GM12878 (cell line): ENCODE measurements around the gene MAGI1. TPM values are rescaled to one million over a fixed set of nuclear protein-coding genes. Genes with fewer than 3 reads are reported as not detected.

Source experiments
- ATAC-seq: fragments of 200-7000 bp; cut with Tn5 transposase; 3 replicates; pipeline ENCODE4 v1.9.1; 2020; ENCODE audit warnings: mild to moderate bottlenecking, moderate library complexity
- BruUV-seq: library from RNA; stranded (reverse); fragments of 400-500 nt; replicated peaks from 2 replicates; lab custom pipeline; 2021; lab: Mats Ljungman, UMichigan
- CTCF ChIA-PET: fragments of 300-600 bp; sonication (Branson Sonifier 250); formaldehyde crosslinking; extraction: SDS; loops from one replicate; lab custom pipeline; 2021; ENCODE audit warnings: inconsistent platforms; lab: Yijun Ruan, JAX
- POLR2A ChIA-PET: fragments of 350-600 bp; formaldehyde crosslinking; extraction: SDS; loops from one replicate; lab custom pipeline; 2021; ENCODE audit warnings: inconsistent platforms; lab: Charles Lee
- RAD21 ChIA-PET: fragments of 300-600 bp; sonication (Branson Sonifier 250); formaldehyde crosslinking; loops from one replicate; lab custom pipeline; 2023; ENCODE audit warnings: antibody characterized with exemption; ENCODE audit not compliant: unreplicated experiment; lab: Charles Lee
- SMC1A ChIA-PET: fragments of 300-600 bp; sonication (Branson Sonifier 250); formaldehyde crosslinking; loops from one replicate; lab custom pipeline; 2023; ENCODE audit not compliant: unreplicated experiment, uncharacterized antibody; lab: Charles Lee
- DNase-seq: peaks from one replicate; pipeline ENCODE4 v3.0.0-alpha.2; 2011; ENCODE audit warnings: low read depth, low spot score
- FAIRE-seq: peaks from 3 replicates; lab custom pipeline; 2011; peaks lifted over from hg19 to GRCh38; lab: Jason Lieb, UNC
- H2AFZ ChIP-seq: 2 replicates; pipeline ENCODE4 v1.6.0; 2011; ENCODE audit warnings: low read depth, low read length, control low read depth; ENCODE audit not compliant: control insufficient read depth
- H3K27ac ChIP-seq: 2 replicates; pipeline ENCODE4 v1.5.1; 2011; ENCODE audit warnings: control low read depth; ENCODE audit not compliant: control insufficient read depth, insufficient read depth
- H3K27me3 ChIP-seq, 2 experiments: replicated peaks in 1 of 2; 2 replicates each; pipeline versions ENCODE4 v1.6.0 to v1.6.1; 2011; ENCODE audit warnings: low read length in 1 of 2; ENCODE audit not compliant: control insufficient read depth in 2 of 2, insufficient read depth in 2 of 2
- H3K36me3 ChIP-seq, 2 experiments: 2 replicates each; pipeline ENCODE4 v1.5.1; 2011; ENCODE audit warnings: low read length in 1 of 2; ENCODE audit not compliant: control insufficient read depth in 2 of 2, insufficient read depth in 2 of 2
- H3K4me1 ChIP-seq: 2 replicates; pipeline ENCODE4 v1.6.1; 2011; ENCODE audit warnings: mild to moderate bottlenecking, low read length, moderate library complexity, mixed read lengths; ENCODE audit not compliant: control insufficient read depth, insufficient read depth
- H3K4me2 ChIP-seq: 2 replicates; pipeline ENCODE4 v1.6.0; 2011; ENCODE audit warnings: control low read depth; ENCODE audit not compliant: control insufficient read depth, insufficient read depth
- H3K4me3 ChIP-seq: fragments of 200-600 bp; sonication (generic); 2 replicates; pipeline ENCODE4 v1.5.1; 2016
- H3K79me2 ChIP-seq: 2 replicates; pipeline ENCODE4 v1.6.0; 2011; ENCODE audit warnings: low read length; ENCODE audit not compliant: control insufficient read depth, insufficient read depth
- H3K9ac ChIP-seq: 2 replicates; pipeline ENCODE4 v1.8.0; 2011; ENCODE audit warnings: low read length, control low read depth, mixed read lengths; ENCODE audit not compliant: control insufficient read depth, insufficient read depth
- H3K9me3 ChIP-seq: replicated peaks from 3 replicates; pipeline ENCODE4 v1.5.1; 2011; ENCODE audit warnings: mild to moderate bottlenecking, low read length; ENCODE audit not compliant: control insufficient read depth, insufficient read depth
- H4K20me1 ChIP-seq: 2 replicates; pipeline ENCODE4 v1.6.0; 2011; ENCODE audit not compliant: control insufficient read depth, insufficient read depth
- DPF2 ChIP-seq: fragments of 450-650 bp; IDR thresholded peaks from 2 replicates; pipeline ENCODE4 v1.6.1; 2017; ENCODE audit warnings: mild to moderate bottlenecking
- ETV6 ChIP-seq, 2 experiments: fragments of 450-650 bp in 1 of 2; IDR thresholded peaks in 1 of 2; conservative IDR thresholded peaks in 1 of 2; 2 replicates each; pipeline ENCODE4 v1.6.1; 2014; ENCODE audit warnings: antibody characterized with exemption in 1 of 2, borderline replicate concordance in 1 of 2, low read depth in 1 of 2, mild to moderate bottlenecking in 1 of 2, moderate library complexity in 1 of 2
- LARP7 ChIP-seq: fragments of 450-650 bp; IDR thresholded peaks from 2 replicates; pipeline ENCODE4 v1.6.1; 2017; ENCODE audit warnings: mild to moderate bottlenecking
- PML ChIP-seq: IDR thresholded peaks from 2 replicates; pipeline ENCODE4 v1.6.1; 2012; ENCODE audit warnings: low read length, inconsistent platforms
- RAD51 ChIP-seq: fragments of 450-650 bp; IDR thresholded peaks from 2 replicates; pipeline ENCODE4 v1.6.1; 2016; ENCODE audit warnings: moderate library complexity, mild to moderate bottlenecking, inconsistent platforms
- SP1 ChIP-seq: IDR thresholded peaks from one replicate; pipeline ENCODE4 v1.6.1; 2011; ENCODE audit warnings: low read depth, low read length
- SREBF1 ChIP-seq: IDR thresholded peaks from 2 replicates; pipeline ENCODE4 v1.6.1; 2012; ENCODE audit warnings: mild to moderate bottlenecking, low read length
- TCF7 ChIP-seq: IDR thresholded peaks from 2 replicates; pipeline ENCODE4 v1.6.1; 2014; ENCODE audit warnings: antibody characterized with exemption, borderline replicate concordance
- YBX1 ChIP-seq: fragments of 450-650 bp; IDR thresholded peaks from 2 replicates; pipeline ENCODE4 v1.6.1; 2016; ENCODE audit warnings: antibody characterized with exemption
- ZNF274 ChIP-seq: IDR thresholded peaks from one replicate; pipeline ENCODE4 v1.8.0; 2011; ENCODE audit not compliant: insufficient read length, insufficient read depth
- WGBS: methylation state at CpG from one replicate; pipeline ENCODE4 v1.1.6; 2016; ENCODE audit warnings: low lambda C conversion rate; ENCODE audit not compliant: insufficient replicate concordance, insufficient coverage; ENCODE audit errors: missing lambda C conversion rate; 5-methylcytosine and 5-hydroxymethylcytosine counted together
- in situ Hi-C: fragments of 300-500 bp; cut with MboI; formaldehyde crosslinking; loops from 9 replicates; pipeline ENCODE4 v1.14.3; 2018; ENCODE audit warnings: mixed read lengths
- intact Hi-C: fragments of 100-400 bp; cut with micrococcal nuclease; formaldehyde crosslinking; loops from one replicate; pipeline ENCODE4 v1.14.2; 2022; ENCODE audit not compliant: unreplicated experiment
- polyA plus RNA-seq, 11 experiments: library from polyadenylated mRNA; depleted of rRNA in 4 of 11; unstranded in 6 of 11; stranded (reverse) in 5 of 11; fragments of >200 nt; fragmentation: Nextera tagmentation in 4 of 11; fragmentation: Illumina TruSeq in 1 of 11; extraction: Ambion mirVana in 4 of 11; extraction: Trizol in 1 of 11; gene quantifications; 1 replicate in 1 of 11; 2 replicates in 10 of 11; pipeline versions ENCODE4 v1.2.1 to v1.2.3, GENCODE V29; 2011 to 2016; ENCODE audit warnings: inconsistent platforms in 2 of 11, missing spikeins in 2 of 11, low read depth in 1 of 11
- total RNA-seq, 4 experiments: library from RNA; depleted of rRNA in 3 of 4; stranded (reverse); fragments of >200 nt in 3 of 4; fragmentation: Illumina TruSeq in 1 of 4; extraction: Trizol in 1 of 4; gene quantifications; 2 replicates each; pipeline versions ENCODE4 v1.2.1 to v1.2.3, GENCODE V29; 2013 to 2021
- TF ChIP-seq, protein P1 (sequence below): IDR thresholded peaks from 2 replicates; pipeline ENCODE4 v1.6.1; 2012; ENCODE audit warnings: low read depth, low read length, improper control_type of control experiment

The MAGI1 gene
- total and polyA plus RNA-seq, 10 of the 15 experiments (the other 5 are each of a cell fraction or from before 2014, with no cell fraction given): 0.02 to 3.3 (median 0.29) TPM; not detected in 1

DNA sequence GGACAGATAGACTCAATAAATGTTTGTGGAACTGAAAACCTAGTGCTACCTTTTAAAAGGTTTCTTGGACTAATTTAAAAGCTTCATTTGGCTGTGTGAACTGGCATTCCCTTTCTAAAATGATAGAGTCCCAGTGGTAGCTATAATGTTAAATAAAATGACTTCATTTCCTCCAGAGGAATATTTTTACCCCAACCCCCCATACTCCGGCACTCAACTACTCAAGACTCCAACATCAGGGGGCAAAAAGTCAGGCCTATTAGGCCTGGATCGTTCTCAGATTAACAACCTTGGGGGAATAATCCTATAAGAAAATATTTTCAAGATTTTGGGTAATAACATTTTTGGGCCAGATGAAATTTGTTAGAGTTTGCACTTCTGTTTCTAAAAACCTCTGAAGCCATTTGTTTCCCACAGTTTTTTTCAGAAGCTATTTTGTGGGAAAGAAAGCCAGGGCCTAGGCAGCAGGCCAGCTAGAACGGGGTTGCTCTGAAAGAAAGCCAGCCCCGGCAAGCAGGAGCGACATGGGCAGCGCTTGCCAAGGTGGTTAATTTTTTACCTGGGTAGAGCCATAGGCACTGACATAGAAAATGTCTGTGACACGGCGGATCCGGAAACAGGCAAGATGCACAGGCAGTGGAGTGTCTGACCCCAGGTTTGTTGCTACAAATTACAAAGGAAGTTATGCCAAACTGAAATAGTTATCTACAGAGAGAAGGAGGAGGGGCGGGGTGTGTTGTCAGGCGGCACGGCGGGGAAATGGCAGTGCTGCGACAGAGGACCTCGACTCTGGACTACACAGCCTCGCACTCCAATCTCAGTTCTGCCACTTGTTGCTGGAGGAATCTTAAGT is 84.6 kb downstream of the MAGI1 start:
- no peak for ATAC-seq
- in situ Hi-C loops (no loop called here), intact Hi-C loops (no loop called here)
- no peaks in the 10 kb centered on the region for H4K20me1 ChIP-seq
- no peaks in the 10 kb centered on the region for H3K4me1 ChIP-seq
- H3K79me2 ChIP-seq: no peaks in the 10 kb centered on the region
- ChIA-PET POLR2A (no interaction called here), CTCF (no interaction called here)
- no peak overlapping the region for H3K27ac ChIP-seq
- no peaks in the 10 kb centered on the region for H3K9me3 ChIP-seq
- H3K36me3 ChIP-seq: no peaks in the 10 kb centered on the region
- H3K9ac ChIP-seq: no peak overlapping the region
- BruUV-seq: no TSS peak
- H3K4me2 ChIP-seq: no peak overlapping the region
- no peaks in the 10 kb centered on the region for H3K27me3 ChIP-seq
- TF ChIP-seq SREBF1 (no peak), LARP7 (no peak), PML (no peak), ZNF274 (no peak), DPF2 (no peak), YBX1 (no peak), TCF7 (no peak), RAD51 (no peak), ETV6 (conservative IDR thresholded peaks at IDR 0.05 in 1 of 2, IDR thresholded peaks at IDR 0.05 in 1 of 2; ENCODE audit: borderline replicate concordance in 1 of 2, low read depth in 1 of 2) (no peak), SP1 (no peak)
- TF ChIP-seq, protein P1, sequence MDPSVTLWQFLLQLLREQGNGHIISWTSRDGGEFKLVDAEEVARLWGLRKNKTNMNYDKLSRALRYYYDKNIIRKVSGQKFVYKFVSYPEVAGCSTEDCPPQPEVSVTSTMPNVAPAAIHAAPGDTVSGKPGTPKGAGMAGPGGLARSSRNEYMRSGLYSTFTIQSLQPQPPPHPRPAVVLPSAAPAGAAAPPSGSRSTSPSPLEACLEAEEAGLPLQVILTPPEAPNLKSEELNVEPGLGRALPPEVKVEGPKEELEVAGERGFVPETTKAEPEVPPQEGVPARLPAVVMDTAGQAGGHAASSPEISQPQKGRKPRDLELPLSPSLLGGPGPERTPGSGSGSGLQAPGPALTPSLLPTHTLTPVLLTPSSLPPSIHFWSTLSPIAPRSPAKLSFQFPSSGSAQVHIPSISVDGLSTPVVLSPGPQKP: no peak
- TF ChIP-seq, all 136 proteins: peak for 0
- Histone ChIP-seq H3K4me3 (no peak overlapping the region), H2AFZ (no peak overlapping the region)
- no peak for DNase-seq
- FAIRE-seq: no peak
- SMC1A ChIA-PET: interaction anchor here (1.0 kb wide), 1 partner anchor 15 kb away, joined by 3 read pairs; no protein-coding TSS in a partner anchor
- WGBS: 55% methylated on average over 16 of the region's 16 CpGs
- RAD21 ChIA-PET: no interaction called here
